Sigmoid colon (tissue), 3 donors: ENCODE results near the gene SH2D6.

Experiments used
- CTCF ChIP-seq, 4 experiments: fragments of 450-650 bp in 3 of 4; fragments of 200-600 bp in 1 of 4; IDR thresholded peaks; one replicate each; pipeline ENCODE4 v1.5.1; 2016 to 2019; ENCODE audit warnings: antibody characterized with exemption in 4 of 4, mild to moderate bottlenecking in 3 of 4, moderate library complexity in 2 of 4
- POLR2A ChIP-seq, 2 donors: fragments of 450-650 bp; IDR thresholded peaks; one replicate each; pipeline ENCODE4 v1.6.1; 2016; ENCODE audit warnings: antibody characterized with exemption in 2 of 2, mild to moderate bottlenecking in 2 of 2, moderate library complexity in 2 of 2

GRCh38 chr2:85457043-85457442 is 38.5 kb downstream of the SH2D6 start:
- TF ChIP-seq POLR2A (IDR thresholded peaks at IDR 0.05) (no peak), CTCF (IDR thresholded peaks at IDR 0.05) (no peak)
